HG03521 (cell line): ENCODE data around the gene SULF2.
"Not testable (repeated sequence)": the region's sequence is repeated elsewhere in the genome, so short reads cannot be mapped to it uniquely, and the experiment has no call there.

Source experiments
- ATAC-seq: cut with Tn5 transposase; IDR thresholded peaks from one replicate; pipeline ENCODE4 v1.9.1; 2021; ENCODE audit warnings: mild to moderate bottlenecking, moderate library complexity; ENCODE audit not compliant: unreplicated experiment

SULF2 gene

GRCh38 chr20:47805951-47806350 lies 20.7 kb upstream of the SULF2 start:
- no peak for ATAC-seq

- ATAC-seq, result not testable (repeated sequence)
These were observed 19.7 kb upstream of the SULF2 start for GRCh38 chr20:47804972-47805371.

GRCh38 chr20:47804224-47804825 lies 19.0 kb upstream of the SULF2 start:
- not testable (repeated sequence) for ATAC-seq

GRCh38 chr20:47802975-47803374 lies 17.7 kb upstream of the SULF2 start:
- ATAC-seq, result no peak

GRCh38 chr20:47802226-47802920 lies 17.1 kb upstream of the SULF2 start:
- no peak for ATAC-seq

- no peak for ATAC-seq
These were observed 16.5 kb upstream of the SULF2 start for GRCh38 chr20:47801759-47802158.

GRCh38 chr20:47801079-47801478 lies 15.8 kb upstream of the SULF2 start:
- ATAC-seq, result no peak

- ATAC-seq, result no peak
These were observed 15.3 kb upstream of the SULF2 start for GRCh38 chr20:47800623-47801022.

- ATAC-seq, result no peak
These were observed 13.9 kb upstream of the SULF2 start for GRCh38 chr20:47799116-47799715.

GRCh38 chr20:47796971-47797370 lies 11.7 kb upstream of the SULF2 start:
- ATAC-seq, result no peak

- no peak for ATAC-seq
These were observed 10.1 kb upstream of the SULF2 start for GRCh38 chr20:47795214-47795907.

GRCh38 chr20:47794264-47794663 lies 9.0 kb upstream of the SULF2 start:
- ATAC-seq, result not testable (repeated sequence)

- no peak for ATAC-seq
These were observed 6.8 kb upstream of the SULF2 start for GRCh38 chr20:47792021-47792618.

- no peak for ATAC-seq
These were observed 5.9 kb upstream of the SULF2 start for GRCh38 chr20:47791084-47791599.

- ATAC-seq, result no peak
These were observed 5.3 kb upstream of the SULF2 start for GRCh38 chr20:47790580-47790965.

- ATAC-seq, result no peak
These were observed 4.7 kb upstream of the SULF2 start for GRCh38 chr20:47789764-47790579.

GRCh38 chr20:47789081-47789763 lies 3.9 kb upstream of the SULF2 start:
- no peak for ATAC-seq

- ATAC-seq, result no peak
These were observed 3.4 kb upstream of the SULF2 start for GRCh38 chr20:47788741-47789080.

- no peak for ATAC-seq
These were observed 1.5 kb upstream of the SULF2 start for GRCh38 chr20:47786765-47787107.
